KMS-11 (cell line): ENCODE data around the gene RAP2C.

Experiments used
- H2AFZ ChIP-seq: fragments of 200-600 bp; sonication (generic); 2 replicates; pipeline ENCODE4 v1.6.1; 2016; ENCODE audit warnings: antibody characterized with exemption, mixed run types, low read depth
- H3K27ac ChIP-seq: fragments of 200-600 bp; sonication (generic); 2 replicates; pipeline ENCODE4 v1.6.1; 2016; ENCODE audit warnings: mild to moderate bottlenecking, mixed run types
- H3K27me3 ChIP-seq: fragments of 200-600 bp; sonication (generic); 2 replicates; pipeline ENCODE4 v1.6.1; 2017; ENCODE audit warnings: mild to moderate bottlenecking, low read depth, mixed run types, moderate library complexity; ENCODE audit not compliant: insufficient read depth
- H3K36me3 ChIP-seq: fragments of 200-600 bp; sonication (generic); 2 replicates; pipeline ENCODE4 v1.6.1; 2017; ENCODE audit warnings: mild to moderate bottlenecking, mixed run types; ENCODE audit not compliant: insufficient read depth
- H3K4me1 ChIP-seq: fragments of 200-600 bp; sonication (generic); 2 replicates; pipeline ENCODE4 v1.6.1; 2016; ENCODE audit warnings: mild to moderate bottlenecking, low read depth, mixed run types; ENCODE audit not compliant: poor library complexity, severe bottlenecking
- H3K4me2 ChIP-seq: fragments of 200-600 bp; sonication (generic); 2 replicates; pipeline ENCODE4 v1.7.0; 2016; ENCODE audit warnings: mild to moderate bottlenecking, mixed run types
- H3K4me3 ChIP-seq: fragments of 200-600 bp; sonication (generic); IDR thresholded peaks from 2 replicates; pipeline ENCODE4 v1.6.1; 2017; ENCODE audit warnings: low read depth, low read length, mixed read lengths; ENCODE audit not compliant: insufficient read depth
- H3K79me2 ChIP-seq: fragments of 200-600 bp; sonication (generic); 2 replicates; pipeline ENCODE4 v1.6.1; 2016; ENCODE audit warnings: low read depth, mixed run types; ENCODE audit not compliant: insufficient read depth
- H3K9ac ChIP-seq: fragments of 200-600 bp; sonication (generic); 2 replicates; pipeline ENCODE4 v1.6.1; 2016; ENCODE audit warnings: mild to moderate bottlenecking, mixed run types
- H4K20me1 ChIP-seq: fragments of 200-600 bp; sonication (generic); 2 replicates; pipeline ENCODE4 v1.6.1; 2016; ENCODE audit warnings: mild to moderate bottlenecking, mixed run types; ENCODE audit not compliant: insufficient read depth
- TF ChIP-seq, protein P1 (sequence below): fragments of 200-600 bp; sonication (generic); conservative IDR thresholded peaks from 2 replicates; pipeline ENCODE4 v1.6.1; 2017; ENCODE audit warnings: low read depth, mild to moderate bottlenecking, antibody characterized with exemption, low read length, moderate library complexity, mixed read lengths

Gene RAP2C

DNA sequence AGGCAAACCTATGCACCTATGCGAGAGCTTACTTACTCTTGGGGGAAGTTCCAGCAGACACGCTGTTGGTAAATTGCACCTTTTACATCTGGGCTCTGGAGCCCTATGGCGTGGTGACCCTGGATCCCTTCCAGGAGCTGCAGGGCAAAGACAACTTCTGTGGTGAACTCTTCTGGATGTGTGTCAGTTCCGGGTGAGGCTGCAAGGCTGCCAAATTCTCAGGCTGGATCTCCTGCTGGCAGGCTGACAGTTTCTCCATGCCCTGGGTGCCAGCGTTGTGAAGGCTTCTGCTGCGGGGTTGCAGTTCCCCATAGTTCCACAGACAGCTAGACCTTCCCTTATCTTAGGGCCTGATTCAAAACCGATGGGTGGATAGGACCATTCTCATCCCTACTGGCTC lies 37.9 kb downstream of the RAP2C start:
- no peaks in the 10 kb centered on the region for H3K4me1 ChIP-seq
- no peaks in the 10 kb centered on the region for H3K79me2 ChIP-seq
- no peak overlapping the region for H3K4me3 ChIP-seq
- no peak overlapping the region for H3K9ac ChIP-seq
- no peak overlapping the region for H3K27ac ChIP-seq
- no peaks in the 10 kb centered on the region for H4K20me1 ChIP-seq
- H3K36me3 ChIP-seq: no peaks in the 10 kb centered on the region
- H3K27me3 ChIP-seq: no peaks in the 10 kb centered on the region
- H2AFZ ChIP-seq: no peak overlapping the region
- TF ChIP-seq, protein P1, sequence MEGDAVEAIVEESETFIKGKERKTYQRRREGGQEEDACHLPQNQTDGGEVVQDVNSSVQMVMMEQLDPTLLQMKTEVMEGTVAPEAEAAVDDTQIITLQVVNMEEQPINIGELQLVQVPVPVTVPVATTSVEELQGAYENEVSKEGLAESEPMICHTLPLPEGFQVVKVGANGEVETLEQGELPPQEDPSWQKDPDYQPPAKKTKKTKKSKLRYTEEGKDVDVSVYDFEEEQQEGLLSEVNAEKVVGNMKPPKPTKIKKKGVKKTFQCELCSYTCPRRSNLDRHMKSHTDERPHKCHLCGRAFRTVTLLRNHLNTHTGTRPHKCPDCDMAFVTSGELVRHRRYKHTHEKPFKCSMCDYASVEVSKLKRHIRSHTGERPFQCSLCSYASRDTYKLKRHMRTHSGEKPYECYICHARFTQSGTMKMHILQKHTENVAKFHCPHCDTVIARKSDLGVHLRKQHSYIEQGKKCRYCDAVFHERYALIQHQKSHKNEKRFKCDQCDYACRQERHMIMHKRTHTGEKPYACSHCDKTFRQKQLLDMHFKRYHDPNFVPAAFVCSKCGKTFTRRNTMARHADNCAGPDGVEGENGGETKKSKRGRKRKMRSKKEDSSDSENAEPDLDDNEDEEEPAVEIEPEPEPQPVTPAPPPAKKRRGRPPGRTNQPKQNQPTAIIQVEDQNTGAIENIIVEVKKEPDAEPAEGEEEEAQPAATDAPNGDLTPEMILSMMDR: no peak
- no peak overlapping the region for H3K4me2 ChIP-seq

DNA sequence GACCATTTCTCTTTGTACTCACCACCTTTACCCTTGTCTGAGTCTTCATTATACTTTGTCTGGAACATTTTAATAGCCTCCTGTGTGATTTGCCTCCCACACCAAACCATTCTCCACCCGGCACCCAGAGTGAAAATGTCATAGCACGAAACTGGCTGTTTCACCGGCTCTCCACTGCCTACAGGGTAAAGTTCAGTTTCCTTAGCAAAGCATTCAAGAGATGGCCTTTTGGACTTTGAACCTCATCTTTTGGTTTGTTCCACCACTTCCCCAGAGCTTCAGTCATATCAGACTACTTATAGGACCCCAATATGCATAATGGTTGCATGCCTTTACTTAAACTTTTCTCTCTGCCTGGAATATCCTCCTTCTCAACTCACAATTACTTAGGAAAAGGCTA lies 38.3 kb downstream of the RAP2C start:
- no peak overlapping the region for H3K4me2 ChIP-seq
- TF ChIP-seq, protein P1: no peak
- H3K27ac ChIP-seq: no peak overlapping the region
- H3K4me3 ChIP-seq: no peak overlapping the region
- H3K9ac ChIP-seq: no peak overlapping the region
- no peaks in the 10 kb centered on the region for H3K27me3 ChIP-seq
- no peaks in the 10 kb centered on the region for H3K36me3 ChIP-seq
- no peak overlapping the region for H2AFZ ChIP-seq
- no peaks in the 10 kb centered on the region for H4K20me1 ChIP-seq
- no peaks in the 10 kb centered on the region for H3K79me2 ChIP-seq
- no peaks in the 10 kb centered on the region for H3K4me1 ChIP-seq

DNA sequence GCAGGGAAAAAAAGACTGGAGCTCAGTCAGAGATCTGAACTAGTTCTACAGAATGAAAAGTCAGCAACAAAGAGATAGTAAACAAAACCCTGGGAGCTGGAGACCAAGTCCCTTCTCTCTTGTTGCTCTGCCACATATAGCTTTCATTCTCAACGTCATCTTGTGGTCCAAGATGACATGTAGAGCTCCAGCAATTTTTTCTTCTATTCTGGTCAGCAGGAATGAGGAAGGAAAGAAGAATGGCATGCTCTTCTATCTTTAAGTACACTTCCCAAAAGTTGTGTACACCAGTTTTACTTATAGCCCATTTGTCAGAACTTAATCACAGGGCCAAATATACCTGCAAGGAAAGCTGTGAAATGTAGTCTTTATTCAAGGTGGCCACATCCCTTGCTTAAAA lies 45.6 kb downstream of the RAP2C start:
- Histone ChIP-seq H3K36me3 (no peaks in the 10 kb centered on the region), H3K4me1 (no peaks in the 10 kb centered on the region), H2AFZ (no peak overlapping the region), H3K27me3 (no peaks in the 10 kb centered on the region), H3K4me2 (no peak overlapping the region), H3K79me2 (no peaks in the 10 kb centered on the region), H3K4me3 (no peak overlapping the region), H3K9ac (no peak overlapping the region), H3K27ac (no peak overlapping the region), H4K20me1 (no peaks in the 10 kb centered on the region)
- TF ChIP-seq, protein P1: no peak

DNA sequence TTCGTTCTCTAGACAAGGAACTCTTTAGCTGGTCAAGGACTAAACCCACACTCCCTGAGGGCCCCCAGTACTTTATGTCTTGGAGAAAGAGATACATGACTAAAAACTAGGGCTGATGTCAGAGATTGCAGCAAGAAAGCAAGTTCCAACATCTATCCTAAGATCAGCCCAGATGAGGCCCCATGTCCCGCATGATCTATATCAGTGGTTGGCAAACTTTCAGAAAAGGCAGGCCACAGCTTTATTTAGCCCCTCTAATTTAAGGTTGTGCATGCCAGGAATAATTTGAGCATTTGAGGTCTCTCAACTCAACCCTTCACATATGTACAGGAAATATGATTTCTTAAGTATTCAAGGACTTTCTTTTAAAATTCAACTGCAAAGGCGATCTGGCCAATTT lies 47.4 kb downstream of the RAP2C start:
- H3K27me3 ChIP-seq: no peaks in the 10 kb centered on the region
- H3K4me3 ChIP-seq: no peak overlapping the region
- H2AFZ ChIP-seq: no peak overlapping the region
- H3K4me2 ChIP-seq: no peak overlapping the region
- no peaks in the 10 kb centered on the region for H3K36me3 ChIP-seq
- no peaks in the 10 kb centered on the region for H3K79me2 ChIP-seq
- H4K20me1 ChIP-seq: no peaks in the 10 kb centered on the region
- H3K27ac ChIP-seq: no peak overlapping the region
- TF ChIP-seq, protein P1: no peak
- no peak overlapping the region for H3K9ac ChIP-seq
- H3K4me1 ChIP-seq: no peaks in the 10 kb centered on the region

DNA sequence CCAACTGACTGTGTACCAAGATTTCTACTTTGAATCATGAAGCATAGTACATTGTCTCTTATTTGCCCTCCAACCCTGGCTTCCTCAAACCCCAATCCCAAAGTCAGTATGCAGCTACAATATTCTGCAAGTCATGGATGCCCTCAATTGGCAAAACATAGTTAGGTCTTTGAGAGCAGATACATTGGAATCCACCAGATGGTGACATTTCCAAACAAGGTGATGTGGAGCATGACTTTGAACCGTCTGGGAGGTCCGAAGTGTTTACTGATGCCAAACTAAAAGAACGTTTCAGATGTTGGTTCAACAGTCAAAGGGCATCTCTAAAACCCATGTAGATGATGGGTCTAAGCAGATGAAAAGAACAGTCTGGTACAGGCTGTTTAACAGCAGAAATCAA lies 47.8 kb downstream of the RAP2C start:
- no peak overlapping the region for H3K9ac ChIP-seq
- no peak overlapping the region for H3K4me2 ChIP-seq
- H3K79me2 ChIP-seq: no peaks in the 10 kb centered on the region
- H3K27ac ChIP-seq: no peak overlapping the region
- H4K20me1 ChIP-seq: no peaks in the 10 kb centered on the region
- TF ChIP-seq, protein P1: no peak
- no peaks in the 10 kb centered on the region for H3K36me3 ChIP-seq
- H3K4me3 ChIP-seq: no peak overlapping the region
- no peak overlapping the region for H2AFZ ChIP-seq
- no peaks in the 10 kb centered on the region for H3K27me3 ChIP-seq
- no peaks in the 10 kb centered on the region for H3K4me1 ChIP-seq
